ENCODE results near the gene CAMSAP1. TPM values are rescaled to one million over a fixed set of nuclear protein-coding genes. Genes with fewer than 3 reads are reported as not detected.

Gene CAMSAP1
- total RNA-seq, 1 donor from 2014 or later = 150 TPM

- Mint-ChIP-seq H3K27me3 (ENCODE audit: unreplicated experiment) (peaks cover 12% of the 10 kb centered on the region), H3K4me3 (ENCODE audit: unreplicated experiment) (no peak overlapping the region), H3K9me3 (ENCODE audit: unreplicated experiment) (peaks cover 17% of the 10 kb centered on the region), H3K36me3 (ENCODE audit: unreplicated experiment) (peaks cover 16% of the 10 kb centered on the region), H3K27ac (ENCODE audit: unreplicated experiment) (no peak overlapping the region), H3K4me1 (ENCODE audit: low read depth, unreplicated experiment) (no peaks in the 10 kb centered on the region)
- DNase-seq = no peak
- TF ChIP-seq CTCF (IDR thresholded peaks at IDR 0.05; ENCODE audit: partially characterized antibody, unreplicated experiment) = no peak
These were observed 146.0 kb downstream of the CAMSAP1 start for GRCh38 chr9:135761150-135761844.

- peaks cover 10% of the 10 kb centered on the region for H3K36me3 Mint-ChIP-seq (ENCODE audit: unreplicated experiment)
- no peak for DNase-seq
These were observed 146.9 kb downstream of the CAMSAP1 start for GRCh38 chr9:135760465-135760864.

GRCh38 chr9:135759676-135760300 lies 147.6 kb downstream of the CAMSAP1 start:
- no peak for DNase-seq
- TF ChIP-seq CTCF (IDR thresholded peaks at IDR 0.05; ENCODE audit: partially characterized antibody, unreplicated experiment) = no peak
- Mint-ChIP-seq H3K4me1 (ENCODE audit: low read depth, unreplicated experiment) (no peaks in the 10 kb centered on the region), H3K27me3 (ENCODE audit: unreplicated experiment) (peaks cover 10% of the 10 kb centered on the region), H3K9me3 (ENCODE audit: unreplicated experiment) (peaks cover 6% of the 10 kb centered on the region), H3K27ac (ENCODE audit: unreplicated experiment) (no peak overlapping the region), H3K36me3 (ENCODE audit: unreplicated experiment) (peaks cover 10% of the 10 kb centered on the region), H3K4me3 (ENCODE audit: unreplicated experiment) (no peak overlapping the region)

More at GRCh38 chr9:135760465-135760864, 146.9 kb downstream of the CAMSAP1 start:
- Mint-ChIP-seq H3K9me3 (ENCODE audit: unreplicated experiment) (peaks cover 10% of the 10 kb centered on the region), H3K27me3 (ENCODE audit: unreplicated experiment) (peaks cover 10% of the 10 kb centered on the region), H3K4me1 (ENCODE audit: low read depth, unreplicated experiment) (no peaks in the 10 kb centered on the region), H3K4me3 (ENCODE audit: unreplicated experiment) (no peak overlapping the region), H3K27ac (ENCODE audit: unreplicated experiment) (peak overlapping the region; percentile 59)
- TF ChIP-seq CTCF (IDR thresholded peaks at IDR 0.05; ENCODE audit: partially characterized antibody, unreplicated experiment) = no peak

GRCh38 chr9:135758870-135759269 lies 148.5 kb downstream of the CAMSAP1 start:
- peaks cover 10% of the 10 kb centered on the region for H3K36me3 Mint-ChIP-seq (ENCODE audit: unreplicated experiment)
- H3K27ac Mint-ChIP-seq (ENCODE audit: unreplicated experiment) = no peak overlapping the region

More at GRCh38 chr9:135758870-135759269, 148.5 kb downstream of the CAMSAP1 start:
- no peak for DNase-seq
- peaks cover 4% of the 10 kb centered on the region for H3K9me3 Mint-ChIP-seq (ENCODE audit: unreplicated experiment)
- TF ChIP-seq CTCF (IDR thresholded peaks at IDR 0.05; ENCODE audit: partially characterized antibody, unreplicated experiment) = no peak
- H3K4me1 Mint-ChIP-seq (ENCODE audit: low read depth, unreplicated experiment) = no peaks in the 10 kb centered on the region
- no peak overlapping the region for H3K4me3 Mint-ChIP-seq (ENCODE audit: unreplicated experiment)
- peaks cover 10% of the 10 kb centered on the region for H3K27me3 Mint-ChIP-seq (ENCODE audit: unreplicated experiment)

Other genes with a start within 250 kb of the CAMSAP1 start
- gene LCN9, start 244.2 kb downstream of the CAMSAP1 start, total RNA-seq (ENCODE audit: unreplicated experiment) = not detected
- not detected for gene SOHLH1, start 208.1 kb downstream of the CAMSAP1 start, total RNA-seq (ENCODE audit: unreplicated experiment)
- 0.76 TPM for gene KCNT1, start 205.4 kb downstream of the CAMSAP1 start, total RNA-seq (ENCODE audit: unreplicated experiment)
- gene UBAC1, start 53.8 kb upstream of the CAMSAP1 start, total RNA-seq (ENCODE audit: unreplicated experiment) = 48.4 TPM
- 3.9 TPM for gene NACC2, start 187.7 kb upstream of the CAMSAP1 start, total RNA-seq (ENCODE audit: unreplicated experiment)
- gene TMEM250, start 211.3 kb upstream of the CAMSAP1 start, total RNA-seq (ENCODE audit: unreplicated experiment) = 16.0 TPM

Measured in glutamatergic neuron (in vitro differentiated cells).